Activated CD8-positive, alpha-beta memory T cell treated with anti-CD3 and anti-CD28 coated beads for 1 hour (primary cell): ENCODE results near the gene TSR1.

ENCODE experiments used
- DNase-seq, 2 donors: peaks; one replicate each; pipeline ENCODE4 v3.0.0-alpha.2; 2020; ENCODE audit warnings: low read depth in 1 of 2; ENCODE audit errors: extremely low read depth in 1 of 2

TSR1 gene

DNA sequence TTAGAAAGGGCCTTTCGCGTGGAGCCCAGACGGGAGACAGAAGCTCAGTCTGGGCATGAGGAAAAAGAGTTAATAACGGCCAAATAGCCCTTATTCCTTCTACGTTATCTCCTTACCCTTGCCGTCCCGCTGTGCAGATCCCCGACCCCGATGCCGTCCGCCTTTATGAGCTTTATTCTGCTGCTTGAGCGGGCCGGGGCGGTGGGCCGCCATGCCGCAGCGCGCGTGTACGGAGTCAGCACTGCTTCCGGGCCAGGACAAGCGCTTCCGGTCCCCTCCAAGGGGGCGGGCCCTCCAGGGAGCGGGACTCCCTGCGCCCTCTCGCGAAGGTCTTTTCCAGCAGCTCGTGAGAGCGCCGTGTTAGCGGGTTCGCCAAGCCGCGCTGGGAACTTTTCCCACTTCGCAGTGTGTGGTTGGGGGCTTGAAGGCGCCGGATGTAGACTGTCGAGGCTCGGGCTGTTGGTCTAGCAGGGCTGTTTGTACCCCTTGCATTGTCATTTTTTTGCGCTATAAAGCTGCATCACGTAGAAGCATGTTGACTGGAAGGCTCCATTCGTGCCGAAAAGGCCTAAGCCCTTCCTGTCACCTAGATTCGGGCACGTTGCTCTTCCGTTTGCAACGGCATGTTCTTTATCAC, at the start of gene TSR1:
Gene TSR1, minus strand, starts transcription at position 243 of the 637 bp plus-strand sequence. Its CDS starts 30 bp downstream, at position 213.
- DNase-seq, result peak; percentile 56 to 84

DNA sequence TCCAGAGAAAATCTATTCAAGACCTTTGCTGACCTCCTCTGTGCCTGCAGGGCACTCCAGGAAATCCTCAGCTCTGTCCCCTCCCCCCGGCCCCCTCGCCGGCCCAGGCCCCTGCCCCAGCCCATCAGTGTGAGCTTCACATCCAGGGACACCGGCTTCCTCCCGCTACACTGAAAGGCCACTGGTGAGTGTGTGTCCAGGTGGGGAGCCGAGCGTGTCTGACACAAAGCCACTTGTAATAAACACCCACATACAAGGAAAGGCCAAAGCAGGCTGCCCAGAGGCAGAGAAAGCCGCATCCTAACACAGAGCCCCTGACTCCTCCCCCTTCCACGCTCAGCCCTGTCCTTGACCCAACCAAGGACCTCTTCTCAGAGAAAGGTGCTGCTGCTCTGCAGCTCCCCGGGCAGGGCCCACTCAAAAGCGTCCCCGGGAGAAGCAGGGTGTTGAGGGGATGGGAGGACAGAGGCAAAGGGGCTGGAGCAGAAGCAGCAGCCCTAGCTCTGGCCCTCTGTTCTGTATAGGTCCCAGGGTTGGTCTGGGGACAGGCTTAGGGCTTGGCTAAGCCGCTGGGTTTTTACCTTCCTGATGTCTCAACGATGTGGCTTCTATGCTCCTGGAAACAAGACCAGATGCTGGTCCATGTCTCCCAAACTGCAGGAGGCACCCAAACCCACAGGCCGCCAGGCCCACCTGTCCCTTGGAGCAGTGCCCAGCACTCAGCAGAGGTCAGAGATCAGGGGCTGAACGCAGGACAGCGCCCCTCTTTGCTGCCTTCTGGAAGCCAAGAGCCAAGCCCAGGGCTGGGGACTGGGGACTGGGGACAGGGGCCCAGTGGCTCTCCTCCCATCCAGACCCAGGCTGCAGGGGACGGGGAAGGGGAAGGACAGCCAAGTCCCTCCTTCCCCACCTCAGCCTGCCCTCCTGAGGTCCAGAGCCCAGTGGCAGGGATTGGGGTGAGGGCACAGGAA, 49.3 kb upstream of the TSR1 start:
- no peak for DNase-seq

DNA sequence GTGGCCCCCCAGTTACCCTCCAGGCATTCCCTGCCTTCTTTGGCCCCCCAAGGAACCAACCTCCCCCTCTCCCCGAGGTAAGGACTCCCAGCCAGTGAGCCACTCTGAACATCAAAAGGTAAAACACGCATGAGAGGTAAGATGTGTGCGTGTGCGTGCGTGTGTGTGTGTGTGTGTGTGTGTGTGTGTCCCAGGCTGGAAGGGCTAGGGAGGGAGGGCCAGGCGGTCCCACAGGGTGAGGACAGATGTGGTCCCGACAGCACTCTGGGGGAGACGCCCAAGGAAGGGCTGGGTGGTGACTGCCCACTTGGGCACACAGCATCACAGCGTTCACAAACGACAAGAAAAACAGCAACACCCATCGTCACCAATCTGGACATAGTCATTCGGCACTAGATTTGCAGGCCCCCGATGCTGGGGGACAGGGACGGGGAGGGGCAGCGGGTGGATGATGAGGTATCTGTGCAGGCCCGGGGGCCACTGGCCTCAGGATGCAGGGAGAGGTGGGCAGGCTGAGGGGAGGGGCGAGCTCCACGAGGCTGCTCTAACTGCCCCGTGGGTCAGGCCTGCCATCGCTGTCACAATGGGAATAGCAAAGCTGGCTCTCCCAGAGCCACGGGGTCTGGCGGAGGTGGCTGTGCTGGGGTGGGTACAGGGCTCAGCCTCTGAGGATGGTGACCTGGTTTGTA, 48.3 kb upstream of the TSR1 start:
- no peak for DNase-seq

DNA sequence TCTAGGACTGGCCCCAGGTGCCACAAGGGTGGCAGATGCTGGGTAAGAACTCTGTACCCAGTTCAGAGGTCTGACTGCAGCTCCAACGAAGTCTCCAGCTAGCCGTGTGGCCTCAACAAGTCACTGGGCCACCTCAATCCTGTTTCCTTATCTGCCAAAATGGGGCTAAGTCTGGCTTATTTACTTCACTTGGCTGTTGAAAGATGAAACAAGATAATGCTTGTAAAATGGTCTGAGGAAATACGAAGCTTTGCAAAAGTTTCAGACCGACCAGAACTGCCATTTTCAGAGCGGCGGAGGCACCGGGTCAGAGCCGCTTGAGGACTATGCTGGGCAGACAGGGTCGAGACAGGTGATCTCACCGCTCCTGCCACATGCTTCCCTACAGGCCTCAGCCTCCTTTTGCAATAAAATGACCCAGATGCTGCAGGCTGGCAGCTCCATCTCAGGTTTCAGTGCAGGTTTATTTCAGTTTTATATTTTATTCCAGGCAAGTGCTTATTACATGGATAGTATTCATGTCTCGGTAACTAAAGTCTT, 47.4 kb upstream of the TSR1 start:
- DNase-seq, result no peak

DNA sequence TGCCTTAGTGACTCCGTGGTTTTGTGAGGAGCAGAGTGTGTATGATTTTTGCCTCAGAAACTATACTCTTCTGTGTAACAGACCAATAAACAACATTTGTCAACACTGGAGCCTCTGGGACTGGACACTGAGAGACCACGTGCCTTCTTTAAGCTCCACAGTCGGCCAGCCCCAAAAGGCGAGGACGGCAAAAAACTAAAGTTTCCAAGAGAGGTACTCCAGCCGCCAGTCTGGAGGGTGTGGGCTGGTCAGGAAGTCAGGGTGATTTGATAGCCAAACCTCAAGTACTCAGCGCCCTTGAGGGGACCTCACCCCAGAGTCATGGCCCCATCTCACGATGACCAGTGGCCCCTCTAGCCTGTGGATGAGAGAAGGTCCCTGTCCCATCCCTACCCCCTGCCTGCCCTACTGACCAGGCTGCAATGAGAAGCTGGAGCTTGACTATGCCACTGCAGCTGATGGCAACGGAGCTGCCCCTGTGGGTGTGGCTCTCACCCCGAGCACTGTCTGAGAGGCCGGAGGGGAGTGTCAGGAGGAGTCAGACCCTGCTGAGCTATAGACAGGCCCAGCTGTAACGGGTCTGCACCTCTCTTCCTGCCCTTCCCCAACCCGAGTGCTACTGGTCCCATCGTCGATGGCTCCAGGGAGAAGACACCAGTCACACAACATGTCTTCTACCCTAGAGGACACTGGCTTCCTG, 44.8 kb upstream of the TSR1 start:
- no peak for DNase-seq

DNA sequence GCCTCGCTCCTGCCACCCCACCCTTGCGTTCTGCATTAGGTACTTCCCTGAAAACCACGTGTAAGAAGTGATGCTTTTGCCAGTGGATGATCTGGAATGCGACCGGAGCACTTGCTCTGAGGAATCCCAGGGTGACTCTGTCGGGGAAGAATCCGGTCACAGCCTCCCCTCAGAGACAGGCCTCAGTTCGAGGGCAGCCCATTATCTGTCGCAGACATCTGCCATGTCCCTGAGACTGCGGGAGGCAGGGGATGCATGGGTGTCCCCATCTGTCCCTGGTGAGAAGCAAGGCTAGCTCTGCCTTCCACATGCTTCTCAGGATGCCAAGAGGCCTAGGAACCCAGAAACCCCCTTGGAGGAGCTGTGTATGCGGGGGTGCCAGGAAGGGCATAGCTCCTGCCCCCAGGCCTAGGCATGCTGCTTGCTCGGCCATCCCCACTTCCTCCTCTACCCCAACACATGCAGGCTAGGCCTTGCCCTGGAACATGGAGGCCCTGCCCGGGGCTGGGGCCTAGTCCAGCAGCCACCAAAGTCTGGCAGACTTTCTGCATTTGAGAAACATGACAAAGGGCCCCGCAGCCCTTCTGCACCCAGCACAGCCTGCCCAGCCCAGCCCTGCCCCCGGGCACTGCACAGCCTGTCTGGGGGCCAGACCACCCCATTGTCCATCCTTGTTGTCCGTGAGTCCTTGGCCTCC, 44.1 kb upstream of the TSR1 start:
- DNase-seq, result no peak

DNA sequence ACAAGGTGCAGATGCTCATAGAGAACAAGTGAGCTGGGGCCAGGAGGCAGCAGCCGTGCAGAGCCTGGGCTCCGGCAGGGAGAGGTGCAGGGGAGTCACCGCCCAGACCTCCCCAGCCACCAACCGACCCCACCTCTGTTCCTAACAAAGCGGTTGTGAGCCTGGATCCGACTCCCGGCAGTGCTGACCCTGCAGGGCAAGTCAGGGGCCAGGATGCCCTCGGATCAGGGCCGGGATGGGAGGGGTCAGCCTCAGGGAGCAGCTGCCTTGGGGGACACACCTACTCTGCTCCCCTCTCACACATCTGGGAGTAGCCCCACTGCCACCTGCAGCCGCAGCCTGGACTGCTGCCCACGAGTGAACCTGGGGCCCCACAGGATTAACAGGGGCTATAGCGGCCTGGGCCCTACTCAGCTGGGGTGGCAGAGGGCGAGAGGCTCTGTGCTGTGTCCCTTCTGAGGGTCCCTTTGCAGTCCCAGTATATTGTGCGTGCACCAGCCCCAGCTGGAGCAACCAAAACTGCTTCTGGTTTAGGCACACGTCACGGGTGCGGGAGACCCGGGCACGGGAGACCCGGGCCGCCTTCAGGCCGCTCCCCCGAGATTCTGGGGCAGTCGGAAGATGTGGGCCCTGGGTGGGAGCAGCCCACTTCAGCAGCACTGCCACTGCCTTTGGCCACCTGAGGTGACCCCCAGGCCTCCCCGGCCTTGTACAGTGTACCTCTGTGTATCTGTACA, 43.4 kb upstream of the TSR1 start:
- no peak for DNase-seq

DNA sequence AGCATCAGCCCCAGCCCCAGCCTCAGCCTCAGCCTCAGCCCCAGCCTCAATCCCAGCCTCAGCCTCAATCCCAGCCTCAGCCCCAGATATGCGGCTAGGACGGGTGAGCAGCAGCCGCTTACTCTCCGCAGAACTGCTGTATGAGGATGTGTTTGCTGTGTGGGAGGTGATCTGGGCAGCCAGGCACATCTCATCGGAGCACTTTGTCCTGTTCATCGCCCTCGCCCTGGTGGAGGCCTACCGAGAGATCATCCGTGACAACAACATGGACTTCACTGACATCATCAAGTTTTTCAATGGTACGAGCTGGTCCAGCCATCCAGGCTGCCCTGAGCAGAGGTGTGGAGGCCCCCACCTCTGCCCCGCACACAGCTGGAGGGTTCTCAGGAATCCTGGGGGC, 42.6 kb upstream of the TSR1 start:
- no peak for DNase-seq

DNA sequence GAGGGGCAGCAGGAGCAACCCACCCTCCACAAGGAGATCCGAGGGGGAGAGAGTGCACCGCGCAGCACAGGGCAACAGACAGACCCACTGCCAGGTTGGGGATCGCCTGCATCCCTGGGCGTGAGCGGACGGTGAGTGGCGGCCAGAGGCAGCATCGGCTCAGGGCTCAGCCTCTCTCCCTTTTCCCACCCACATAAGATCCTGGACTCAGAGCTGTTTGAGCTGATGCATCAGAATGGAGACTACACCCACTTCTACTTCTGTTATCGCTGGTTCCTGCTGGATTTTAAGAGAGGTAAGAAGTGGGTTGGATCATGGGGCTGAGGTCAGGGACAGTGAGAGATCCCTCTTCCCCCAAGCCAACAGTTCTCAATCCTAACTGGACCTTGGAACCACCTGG, 41.4 kb upstream of the TSR1 start:
- DNase-seq, result no peak

DNA sequence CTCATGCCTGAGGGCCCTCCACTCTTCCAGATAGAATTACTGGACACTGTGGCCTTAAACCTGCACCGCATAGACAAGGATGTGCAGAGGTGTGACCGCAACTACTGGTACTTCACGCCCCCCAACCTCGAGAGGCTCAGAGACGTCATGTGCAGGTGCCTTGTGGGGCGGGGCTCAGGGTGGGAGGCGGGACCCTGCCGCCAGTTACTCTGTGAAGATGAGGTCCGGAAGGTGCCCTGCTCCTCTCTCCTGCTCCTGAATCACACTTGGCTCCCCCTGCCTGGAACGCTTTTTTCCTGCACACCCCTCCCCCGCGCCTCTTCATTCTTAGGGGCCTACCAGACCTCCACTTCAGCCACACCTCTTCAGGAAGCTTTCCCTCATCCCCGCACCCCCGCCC, 39.9 kb upstream of the TSR1 start:
- DNase-seq, result no peak

DNA sequence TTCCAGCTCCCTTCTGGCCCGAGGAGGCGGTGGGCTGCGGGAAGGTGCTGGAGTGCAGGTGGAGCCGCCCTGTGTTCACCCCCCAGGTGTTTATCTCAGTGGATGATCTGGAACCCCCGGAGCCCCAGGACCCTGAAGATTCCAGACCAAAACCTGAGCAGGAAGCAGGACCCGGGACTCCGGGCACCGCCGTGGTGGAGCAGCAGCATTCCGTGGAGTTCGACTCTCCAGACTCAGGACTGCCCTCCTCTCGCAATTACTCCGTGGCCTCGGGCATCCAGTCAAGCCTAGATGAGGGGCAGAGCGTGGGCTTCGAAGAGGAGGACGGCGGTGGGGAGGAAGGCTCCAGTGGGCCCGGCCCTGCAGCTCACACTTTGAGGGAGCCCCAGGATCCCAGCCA, 39.1 kb upstream of the TSR1 start:
- no peak for DNase-seq

DNA sequence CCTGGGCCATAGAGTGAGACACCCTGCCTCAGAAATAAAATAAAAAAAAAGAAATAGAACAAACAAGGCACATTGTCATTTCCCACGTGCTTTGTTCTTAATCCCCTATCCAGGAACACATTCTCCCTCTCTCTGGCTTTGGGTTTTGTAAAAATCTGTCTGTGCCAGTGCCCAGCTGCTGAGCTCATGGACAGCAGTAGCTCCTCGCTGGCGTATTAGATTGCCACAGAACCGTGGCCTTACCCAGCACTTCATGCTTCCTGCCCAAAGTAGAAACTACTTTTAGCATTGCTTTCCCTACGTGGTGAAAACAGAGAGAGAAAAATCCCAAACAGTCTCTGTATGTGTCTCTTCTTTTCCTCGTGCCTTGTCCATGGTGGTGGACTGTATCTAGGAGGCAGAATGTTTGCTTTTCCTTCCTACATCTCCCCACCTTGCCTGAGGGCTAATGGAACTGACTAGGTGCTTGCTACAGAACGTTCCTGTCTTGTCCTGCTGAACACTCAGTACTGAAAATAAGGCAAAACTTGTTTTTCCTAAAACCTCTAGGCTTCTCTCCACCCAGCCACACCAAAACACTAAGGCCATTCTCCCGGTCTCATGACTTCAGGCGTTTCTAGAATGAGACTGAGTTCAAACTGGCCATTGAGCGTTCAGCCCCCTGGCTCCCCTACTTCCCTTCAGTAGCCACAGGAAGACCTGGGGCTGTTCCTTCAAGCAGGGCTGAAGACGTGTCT, 38.5 kb upstream of the TSR1 start:
- DNase-seq, result no peak

DNA sequence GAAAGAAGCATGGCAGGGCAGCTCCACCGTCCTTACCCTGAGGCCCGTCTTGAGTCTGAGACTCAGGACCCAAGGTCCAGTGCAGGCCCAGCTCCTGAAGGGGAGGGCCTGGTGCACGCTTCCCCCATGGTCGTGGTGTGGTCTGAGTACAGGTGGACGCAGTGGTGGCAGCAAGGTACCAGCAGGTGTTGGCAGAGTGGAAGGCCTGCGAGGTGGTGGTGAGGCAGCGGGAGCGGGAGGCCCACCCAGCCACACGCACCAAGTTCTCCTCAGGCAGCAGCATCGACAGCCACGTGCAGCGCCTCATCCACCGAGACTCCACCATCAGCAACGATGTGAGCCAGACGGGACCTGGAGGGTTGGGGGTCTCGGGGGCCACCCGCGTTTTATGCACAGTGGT, 36.9 kb upstream of the TSR1 start:
- DNase-seq, result no peak

DNA sequence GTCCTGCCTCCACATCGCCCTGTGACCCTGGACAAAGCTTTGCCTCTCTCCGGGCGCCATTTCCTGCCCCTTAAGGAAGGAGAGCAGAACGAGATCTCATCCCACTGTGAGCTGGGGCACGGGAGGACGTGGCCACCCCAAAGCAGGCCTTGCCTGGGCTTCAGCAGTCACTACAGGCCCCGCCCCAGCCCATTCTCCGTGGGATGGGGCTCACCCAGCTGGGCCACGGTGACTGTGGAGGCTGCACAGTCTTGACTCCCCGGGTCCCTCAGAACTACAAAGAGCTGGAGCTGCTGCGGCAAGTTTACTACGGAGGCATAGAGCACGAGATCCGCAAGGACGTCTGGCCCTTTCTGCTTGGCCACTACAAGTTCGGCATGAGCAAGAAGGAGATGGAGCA, 36.4 kb upstream of the TSR1 start:
- DNase-seq, result no peak

DNA sequence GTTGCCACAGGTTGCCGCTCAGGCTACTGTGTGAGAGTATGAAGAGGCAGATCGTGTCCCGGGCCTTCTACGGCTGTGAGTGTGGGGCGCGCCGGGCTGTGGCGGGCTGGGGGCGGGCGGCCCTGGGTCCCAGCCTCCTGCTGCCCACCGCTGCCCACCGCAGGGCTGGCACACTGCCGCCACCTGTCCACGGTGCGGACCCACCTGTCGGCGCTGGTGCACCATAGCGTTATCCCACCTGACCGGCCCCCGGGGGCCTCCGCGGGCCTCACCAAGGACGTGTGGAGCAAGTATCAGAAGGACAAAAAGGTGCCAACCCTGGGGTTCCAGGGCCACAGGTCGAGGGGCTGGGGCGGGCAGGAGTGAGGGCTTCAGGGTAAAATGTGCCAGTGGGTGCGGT, 35.9 kb upstream of the TSR1 start:
- no peak for DNase-seq

DNA sequence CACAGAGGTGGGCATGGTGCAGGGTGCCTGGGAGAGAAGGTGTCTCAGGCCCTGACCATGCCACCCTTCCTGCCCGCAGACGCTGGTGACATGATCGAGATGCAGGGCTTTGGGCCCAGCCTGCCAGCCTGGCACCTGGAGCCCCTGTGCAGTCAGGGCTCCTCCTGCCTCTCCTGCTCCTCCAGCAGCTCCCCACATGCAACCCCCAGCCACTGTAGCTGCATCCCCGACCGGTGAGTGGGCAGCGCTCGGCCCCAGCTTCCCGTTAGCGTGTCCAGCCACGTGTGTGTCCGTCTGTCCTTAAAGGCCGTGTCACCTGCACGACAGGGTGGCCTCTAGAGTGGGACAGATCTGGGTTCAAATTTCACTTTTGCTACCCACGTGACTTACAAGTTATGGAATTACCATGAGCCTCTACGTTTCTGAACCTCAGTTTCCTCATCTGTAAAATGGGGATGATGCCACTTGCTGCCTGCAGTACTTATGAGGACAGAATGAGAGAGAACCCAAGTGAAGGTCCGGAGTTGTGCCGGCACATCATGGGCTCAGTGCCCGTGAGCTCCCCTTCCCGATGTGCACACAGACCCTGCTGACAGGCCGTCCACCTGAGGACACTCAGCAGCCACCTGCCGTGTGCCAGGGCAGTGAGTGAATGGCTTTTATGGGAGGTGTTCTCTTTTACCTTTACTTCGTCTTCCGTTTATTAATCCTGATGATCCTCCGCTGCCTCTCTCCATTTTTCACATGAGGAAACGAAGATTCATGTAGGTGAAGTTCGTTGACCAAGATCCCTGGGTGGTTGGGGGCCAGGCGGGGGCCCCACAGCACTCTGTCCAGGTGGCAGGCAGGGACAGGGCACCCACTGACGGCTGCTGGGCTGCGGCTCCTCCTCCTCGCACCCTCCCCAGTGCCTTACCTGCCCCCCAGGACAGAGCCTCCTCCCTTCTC, 35.2 kb upstream of the TSR1 start:
- DNase-seq, result no peak

DNA sequence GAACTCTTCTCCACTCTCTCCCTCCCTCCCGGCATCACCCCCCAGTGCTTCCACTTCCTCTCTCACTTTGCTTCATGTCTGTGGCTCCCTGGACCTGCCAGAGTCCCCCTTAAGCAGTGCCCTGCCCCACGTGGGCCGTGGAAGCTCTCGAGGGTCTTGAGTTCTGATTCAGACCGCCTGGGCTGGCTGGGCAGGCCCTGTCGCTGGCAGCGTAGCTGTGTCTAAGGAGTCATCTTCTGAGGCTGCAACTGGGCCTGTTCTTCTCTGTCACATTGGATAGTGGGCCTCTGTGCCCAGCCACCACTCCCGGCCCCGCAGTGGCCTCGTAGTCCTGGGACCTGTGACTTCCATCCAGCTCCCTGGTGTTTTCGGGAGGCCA, 33.9 kb upstream of the TSR1 start:
- no peak for DNase-seq
